GM23248 (cell line): ENCODE measurements around the gene ERICH3.

Experiments
- EZH2 ChIP-seq: fragments of 200-600 bp; sonication (generic); IDR thresholded peaks from 2 replicates; pipeline ENCODE4 v1.6.1; 2018; ENCODE audit warnings: antibody characterized with exemption, mild to moderate bottlenecking; ENCODE audit not compliant: insufficient read depth, poor library complexity, severe bottlenecking
- EZH2phosphoT487 ChIP-seq: fragments of 200-600 bp; sonication (generic); IDR thresholded peaks from 2 replicates; pipeline ENCODE4 v1.6.1; 2018; ENCODE audit warnings: antibody characterized with exemption, moderate library complexity, mild to moderate bottlenecking, low read depth; ENCODE audit not compliant: insufficient read depth

DNA sequence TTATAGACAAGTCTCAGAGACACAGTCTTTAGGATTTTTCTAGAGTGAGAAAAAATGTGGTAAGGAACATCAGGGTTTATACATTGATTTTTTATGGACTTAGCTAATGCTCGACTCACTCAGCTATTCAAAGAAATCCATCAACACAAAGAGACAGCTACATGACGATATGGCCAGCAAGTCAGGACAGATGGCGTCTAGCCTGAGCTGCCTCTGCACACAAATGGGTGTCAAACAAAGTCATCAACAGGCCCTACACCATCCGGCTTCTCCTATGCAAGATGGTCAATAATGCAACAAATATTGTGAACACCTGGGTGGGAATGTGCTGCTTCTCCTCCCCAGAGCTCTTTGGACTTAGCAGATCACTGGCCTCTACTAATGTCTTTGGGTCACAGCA, 13.3 kb upstream of the ERICH3 start:
- TF ChIP-seq EZH2 = no peak
- no peak for TF ChIP-seq EZH2phosphoT487
